Activated CD4-positive, alpha-beta T cell treated with anti-CD3 and anti-CD28 coated beads, Interleukin-2, amount 10 ng/mL, durations not matched to agents 7 days and 5 days (primary cell): Measurements from ENCODE around the gene ZNF180. TPM values are rescaled to one million over a fixed set of nuclear protein-coding genes. Genes with fewer than 3 reads are reported as not detected.
"Not testable (repeated sequence)": the region's sequence is repeated elsewhere in the genome, so short reads cannot be mapped to it uniquely, and the experiment has no call there.

Experiments used
- CTCF ChIA-PET: fragments of 350-600 bp; sonication (Branson Sonifier 250); formaldehyde crosslinking; loops from one replicate; lab custom pipeline; 2021; ENCODE audit warnings: antibody characterized with exemption; lab: Charles Lee
- POLR2A ChIA-PET: fragments of 350-600 bp; sonication (Branson Sonifier 250); formaldehyde crosslinking; loops from one replicate; lab custom pipeline; 2021; ENCODE audit warnings: antibody characterized with exemption; lab: Charles Lee
- DNase-seq: peaks from one replicate; pipeline ENCODE4 v3.0.0-alpha.2; 2020
- H3K27ac Mint-ChIP-seq: one replicate; pipeline ENCODE4 v1.8.0; 2021; ENCODE audit warnings: mild to moderate bottlenecking, moderate library complexity, mixed read lengths
- H3K27me3 Mint-ChIP-seq: one replicate; pipeline ENCODE4 v1.8.0; 2021; ENCODE audit warnings: mixed read lengths
- H3K36me3 Mint-ChIP-seq: one replicate; pipeline ENCODE4 v1.8.0; 2021; ENCODE audit warnings: low read depth, mixed read lengths
- H3K4me1 Mint-ChIP-seq: one replicate; pipeline ENCODE4 v1.8.0; 2021; ENCODE audit warnings: mixed read lengths
- H3K4me3 Mint-ChIP-seq: one replicate; pipeline ENCODE4 v1.8.0; 2021; ENCODE audit warnings: mild to moderate bottlenecking, moderate library complexity, mixed read lengths
- H3K9me3 Mint-ChIP-seq: one replicate; pipeline ENCODE4 v1.8.0; 2021; ENCODE audit warnings: mixed read lengths
- total RNA-seq, 2 experiments: library from RNA; stranded (reverse); gene quantifications; one replicate each; pipeline ENCODE4 v1.2.3, GENCODE V29; 2021

Gene ZNF180
- total RNA-seq, 2 experiments from 2014 or later, result 9.6 to 11.7 TPM

DNA sequence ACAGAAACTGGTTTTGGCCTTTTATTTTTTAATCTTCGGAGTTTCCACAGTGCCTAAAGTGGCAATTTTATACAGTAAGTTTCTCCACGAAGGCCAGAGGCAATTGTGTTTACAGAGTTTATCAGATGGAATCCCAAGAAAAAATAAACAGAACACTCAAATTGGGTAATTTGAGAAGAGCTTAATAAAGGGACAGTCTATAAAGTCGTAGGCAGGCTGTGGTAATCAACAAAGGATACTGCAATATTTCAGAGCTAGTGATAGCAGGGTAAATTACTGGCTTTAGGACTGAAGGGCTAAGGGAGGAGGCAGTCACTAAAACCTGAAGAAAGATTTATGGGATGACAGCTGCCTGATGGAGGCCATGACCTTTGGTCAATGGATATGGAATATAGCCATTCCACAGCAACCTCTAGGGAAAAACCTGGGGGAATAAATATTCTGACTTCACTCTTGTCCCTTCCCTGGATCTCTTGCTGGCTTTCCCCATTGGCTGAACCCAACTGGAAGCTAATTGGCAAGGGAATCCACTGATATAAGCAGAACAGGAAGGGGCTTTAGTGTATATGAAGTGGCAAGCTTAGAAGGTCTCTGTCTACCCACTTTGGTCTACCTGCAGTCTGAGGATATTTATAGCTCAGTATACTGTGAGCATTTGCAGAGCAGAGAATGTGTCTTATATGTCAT is 37.6 kb downstream of the ZNF180 start:
- DNase-seq, POLR2A ChIA-PET, H3K36me3 Mint-ChIP-seq, CTCF ChIA-PET, H3K27me3 Mint-ChIP-seq, H3K27ac Mint-ChIP-seq, H3K4me3 Mint-ChIP-seq, H3K4me1 Mint-ChIP-seq: not testable (repeated sequence)
- peaks cover 51% of the 10 kb centered on the region for H3K9me3 Mint-ChIP-seq

DNA sequence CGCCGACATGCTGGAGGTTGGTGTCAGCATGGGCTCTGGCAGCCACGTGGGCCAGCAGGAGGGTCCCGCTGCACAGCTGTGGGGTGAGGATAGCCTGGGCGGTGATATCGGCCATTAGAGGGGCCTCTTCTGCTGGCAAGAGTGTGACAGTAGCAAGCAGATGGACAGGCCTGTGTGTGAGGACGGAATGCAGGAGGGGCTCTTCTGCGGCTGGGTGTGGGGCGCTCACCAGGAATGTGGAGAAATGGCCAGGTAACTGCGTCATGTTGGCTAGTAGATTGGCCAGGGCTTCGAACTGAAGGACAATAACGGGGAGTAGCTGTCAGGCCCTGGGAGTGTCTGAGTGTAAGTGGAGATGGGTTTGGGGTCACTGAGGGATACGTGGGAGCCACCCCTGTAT is 44.3 kb downstream of the ZNF180 start:
- POLR2A ChIA-PET, H3K27me3 Mint-ChIP-seq, H3K36me3 Mint-ChIP-seq, H3K4me1 Mint-ChIP-seq, H3K4me3 Mint-ChIP-seq, DNase-seq, H3K27ac Mint-ChIP-seq, CTCF ChIA-PET: not testable (repeated sequence)
- H3K9me3 Mint-ChIP-seq, result peaks cover 50% of the 10 kb centered on the region

DNA sequence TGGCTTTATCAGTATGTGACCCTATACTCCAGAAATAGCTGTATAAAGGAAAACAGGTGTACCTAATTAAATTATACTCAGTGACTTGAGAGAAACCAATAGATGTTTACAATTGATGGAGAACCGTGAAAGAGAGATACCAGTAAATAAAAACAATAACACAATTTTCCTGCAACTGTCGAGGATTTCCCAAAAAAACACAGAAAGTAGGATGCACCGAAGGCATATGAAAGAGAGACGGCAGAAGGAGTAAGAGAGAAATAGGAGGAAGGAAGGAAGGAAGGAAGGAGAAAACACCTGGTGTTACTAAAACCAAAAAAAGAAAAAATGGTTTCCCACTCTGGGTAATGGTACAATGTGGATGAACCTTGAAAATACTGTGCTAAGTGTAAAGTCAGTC is 45.2 kb downstream of the ZNF180 start:
- Mint-ChIP-seq H3K36me3 (no peaks in the 10 kb centered on the region), H3K9me3 (peaks cover 53% of the 10 kb centered on the region), H3K4me1 (no peaks in the 10 kb centered on the region), H3K27me3 (no peaks in the 10 kb centered on the region), H3K27ac (no peak overlapping the region), H3K4me3 (no peak overlapping the region)
- DNase-seq, result no peak
- ChIA-PET POLR2A (no interaction called here), CTCF (no interaction called here)

DNA sequence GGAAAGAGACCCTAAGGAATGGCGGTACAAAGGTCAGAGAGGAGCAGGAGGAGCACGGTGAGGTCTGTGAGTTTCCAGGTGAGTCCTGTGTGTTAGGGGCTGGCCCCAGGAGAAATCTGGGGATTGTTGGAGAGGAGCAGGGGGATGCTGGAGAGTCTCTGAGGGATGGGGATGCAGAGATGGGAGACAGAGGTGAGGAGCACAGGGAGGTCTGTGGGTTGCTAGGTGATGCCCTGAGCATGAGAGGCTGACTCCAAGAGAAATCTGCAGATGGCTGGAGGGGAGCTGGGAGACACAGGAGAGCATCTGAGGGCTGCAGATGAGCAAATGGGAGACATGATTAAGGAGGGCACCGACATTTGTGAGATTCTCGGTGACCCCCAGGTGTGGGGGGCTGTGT is 48.0 kb downstream of the ZNF180 start:
- POLR2A ChIA-PET, result no interaction called here
- Mint-ChIP-seq H3K27ac (no peak overlapping the region), H3K9me3 (peaks cover 59% of the 10 kb centered on the region), H3K36me3 (peaks cover 14% of the 10 kb centered on the region), H3K4me3 (no peak overlapping the region), H3K4me1 (peaks cover 12% of the 10 kb centered on the region), H3K27me3 (no peaks in the 10 kb centered on the region)
- no peak for DNase-seq
- CTCF ChIA-PET, result interaction anchor here (1.4 kb wide), 1 partner anchor 109 kb away, joined by 3 read pairs; no protein-coding TSS in a partner anchor

DNA sequence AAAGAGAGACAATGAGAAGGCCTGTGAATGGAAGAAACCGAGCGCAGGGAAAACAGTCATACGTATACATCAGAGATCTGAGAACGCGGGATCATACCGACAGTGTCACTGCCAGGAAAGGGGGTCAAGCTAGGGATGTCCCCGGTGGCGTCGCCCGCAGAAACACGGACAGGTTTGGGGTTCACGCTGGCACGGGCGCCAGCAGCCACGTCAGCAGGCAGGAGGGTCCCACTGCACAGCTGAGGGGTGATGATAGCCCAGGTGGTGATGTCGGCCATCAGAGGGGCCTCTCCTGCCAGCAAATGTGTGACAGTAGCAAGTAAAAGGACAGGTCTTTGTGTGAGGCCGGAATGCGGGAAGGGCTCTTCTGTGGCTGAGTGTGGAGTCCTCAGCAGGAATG is 48.6 kb downstream of the ZNF180 start:
- Mint-ChIP-seq H3K27ac (no peak overlapping the region), H3K36me3 (peaks cover 17% of the 10 kb centered on the region), H3K27me3 (no peaks in the 10 kb centered on the region), H3K4me1 (peaks cover 12% of the 10 kb centered on the region), H3K9me3 (peaks cover 64% of the 10 kb centered on the region), H3K4me3 (no peak overlapping the region)
- CTCF ChIA-PET, result no interaction called here
- POLR2A ChIA-PET, result no interaction called here
- no peak for DNase-seq

DNA sequence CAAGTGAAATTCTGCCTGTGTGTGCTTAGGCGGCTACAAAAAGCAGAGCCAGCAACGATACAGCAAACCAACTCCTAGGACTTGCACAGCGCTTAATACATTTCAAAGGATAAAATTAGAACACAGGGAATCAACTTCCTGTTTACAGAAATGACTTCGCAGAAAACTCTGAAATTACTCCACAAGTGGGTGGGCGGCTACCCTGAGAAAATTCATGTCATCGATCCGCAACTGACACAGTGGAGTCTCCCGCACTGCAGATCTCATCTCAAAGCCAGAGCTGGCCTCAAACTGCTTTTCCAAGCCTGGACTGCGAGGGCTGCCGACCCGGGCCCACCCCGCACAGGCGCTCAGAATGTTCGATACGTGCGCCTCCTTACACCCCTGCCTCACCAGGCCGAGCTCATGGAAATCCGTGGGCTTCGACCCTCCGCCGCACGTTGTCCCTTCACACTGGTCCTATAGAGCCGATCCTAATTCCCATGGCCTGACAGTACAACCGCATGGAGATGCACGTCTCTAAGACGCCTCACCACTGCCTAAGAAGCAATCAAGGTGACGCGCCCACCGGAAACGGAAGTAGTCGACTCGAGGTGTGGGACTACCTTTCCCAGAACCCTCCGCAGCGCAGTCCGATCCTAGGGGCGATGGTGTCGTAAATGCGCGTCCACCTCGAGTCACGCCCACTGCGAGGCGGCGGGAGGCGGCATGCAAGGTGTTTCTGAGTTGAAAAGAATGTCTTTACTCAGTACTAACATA is 52.2 kb downstream of the ZNF180 start, which contains the start of gene ZNF229:
Gene ZNF229, minus strand, starts transcription at position 557 of the 759 bp plus-strand sequence. CDS start 5,625 bp downstream, outside the sequence.
- Mint-ChIP-seq H3K27ac (peak within 1 kb of the TSS; percentile 89), H3K4me3 (peak within 1 kb of the TSS; percentile 83), H3K4me1 (peaks cover 12% of the 10 kb centered on the region), H3K9me3 (peaks cover 66% of the 10 kb centered on the region), H3K36me3 (peaks cover 26% of the 10 kb centered on the region), H3K27me3 (no peaks in the 10 kb centered on the region)
- ChIA-PET CTCF (no interaction called here), POLR2A (no interaction called here)
- peak; percentile 86 for DNase-seq

DNA sequence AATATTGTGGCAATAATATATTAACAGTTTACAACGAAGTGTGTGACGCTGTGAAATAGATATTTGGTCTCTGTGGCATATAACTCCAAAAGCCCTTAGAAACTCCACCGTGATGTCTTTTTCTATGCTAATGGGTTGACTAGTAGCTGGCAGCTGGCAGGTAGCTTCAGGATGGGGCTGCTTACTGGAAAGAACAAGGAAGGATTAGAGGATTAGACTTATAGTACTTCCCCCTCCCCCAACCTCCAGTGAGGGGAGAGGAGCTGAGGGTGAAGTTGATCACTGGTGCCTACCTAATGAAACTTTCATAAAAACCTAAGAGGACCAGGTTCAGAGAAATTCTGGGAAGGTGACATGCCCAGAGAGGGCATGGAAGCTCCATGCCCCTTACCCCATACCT is 61.9 kb downstream of the ZNF180 start:
- H3K9me3 Mint-ChIP-seq, result peaks cover 38% of the 10 kb centered on the region

DNA sequence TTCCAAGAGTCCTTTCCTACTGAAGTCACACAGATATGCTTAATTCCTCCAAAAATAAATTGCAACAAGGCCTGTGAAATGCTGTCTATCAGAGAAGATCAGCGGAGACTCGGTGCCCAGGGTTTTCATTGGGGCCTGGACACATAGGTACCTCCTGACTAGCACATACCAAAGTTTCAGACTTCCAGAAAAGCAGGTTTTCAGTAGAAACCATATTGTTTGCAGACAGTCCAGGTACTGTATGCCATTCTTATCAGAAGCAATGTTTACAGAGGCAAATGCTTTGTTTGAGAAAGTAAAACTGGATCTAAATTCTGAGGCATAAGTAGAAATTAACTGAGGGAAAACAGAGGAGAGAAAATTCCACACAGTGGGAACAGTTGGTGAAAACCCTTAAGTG is 64.9 kb downstream of the ZNF180 start:
- Mint-ChIP-seq H3K27me3 (no peaks in the 10 kb centered on the region), H3K27ac (no peak overlapping the region), H3K4me3 (no peak overlapping the region), H3K9me3 (peaks cover 47% of the 10 kb centered on the region), H3K36me3 (peaks cover 4% of the 10 kb centered on the region), H3K4me1 (no peaks in the 10 kb centered on the region)
- POLR2A ChIA-PET, result no interaction called here
- no peak for DNase-seq
- CTCF ChIA-PET, result no interaction called here

More for the DNA sequence above, 61.9 kb downstream of the ZNF180 start:
- DNase-seq, result no peak
- Mint-ChIP-seq H3K4me1 (no peaks in the 10 kb centered on the region), H3K27ac (no peak overlapping the region), H3K4me3 (no peak overlapping the region), H3K27me3 (no peaks in the 10 kb centered on the region), H3K36me3 (peaks cover 11% of the 10 kb centered on the region)
- POLR2A ChIA-PET, result no interaction called here
- CTCF ChIA-PET, result interaction anchor here (0.6 kb wide), 1 partner anchor 169 kb away, joined by 3 read pairs; no protein-coding TSS in a partner anchor

DNA sequence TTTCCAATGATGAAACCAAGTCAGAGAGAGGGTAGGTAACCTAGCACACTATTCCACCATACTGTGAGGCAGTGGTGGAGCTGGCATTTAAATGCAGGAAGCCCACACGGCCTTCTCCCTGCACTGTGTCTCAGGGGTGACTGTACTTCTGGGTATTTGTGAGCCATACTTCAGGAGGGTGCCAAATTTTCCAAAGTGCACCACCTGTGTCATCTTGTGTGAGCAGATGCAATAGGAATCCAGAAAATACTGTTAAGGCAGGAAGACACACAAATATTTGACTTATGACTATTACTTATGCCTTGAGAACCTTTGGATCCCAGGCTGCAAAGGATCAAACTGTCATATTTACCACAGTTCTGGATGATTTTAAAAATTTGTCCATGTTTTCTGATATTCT is 69.4 kb downstream of the ZNF180 start:
- CTCF ChIA-PET, result no interaction called here
- H3K36me3 Mint-ChIP-seq, result peaks cover 8% of the 10 kb centered on the region
- H3K9me3 Mint-ChIP-seq, result peaks cover 64% of the 10 kb centered on the region
- no peaks in the 10 kb centered on the region for H3K4me1 Mint-ChIP-seq
- no peak overlapping the region for H3K27ac Mint-ChIP-seq
- POLR2A ChIA-PET, result no interaction called here
- no peak for DNase-seq
- H3K27me3 Mint-ChIP-seq, result no peaks in the 10 kb centered on the region
- no peak overlapping the region for H3K4me3 Mint-ChIP-seq

Other genes with a start within 250 kb of the ZNF180 start
- gene ZNF233, start 240.6 kb downstream of the ZNF180 start, total RNA-seq, result under 1 TPM; 0.69 to 0.85 TPM
- gene ZNF235, start 195.5 kb downstream of the ZNF180 start, total RNA-seq, result 1 to 10 TPM; 4.9 to 5.5 TPM
- not detected for gene ZNF112, start 143.8 kb downstream of the ZNF180 start, total RNA-seq
- gene ZNF285, start 98.9 kb downstream of the ZNF180 start, total RNA-seq, result 1 to 10 TPM; 1.4 to 2.2 TPM
- under 1 TPM; 0.60 to 0.77 TPM for gene ZNF229, start 52.0 kb downstream of the ZNF180 start, total RNA-seq
- gene CEACAM20, start 29.2 kb upstream of the ZNF180 start, total RNA-seq, result not detected
- not detected for gene IGSF23, start 113.0 kb upstream of the ZNF180 start, total RNA-seq
- 1 to 10 TPM; 1.9 TPM for gene PVR, start 143.4 kb upstream of the ZNF180 start, total RNA-seq
- under 1 TPM in 1 of 2 experiments, not detected in 1; 0.23 TPM for gene CEACAM19, start 171.0 kb upstream of the ZNF180 start, total RNA-seq
- gene CEACAM16, start 198.6 kb upstream of the ZNF180 start, total RNA-seq, result not detected
- 10 to 100 TPM; 38.7 to 40.2 TPM for gene BCL3, start 248.2 kb upstream of the ZNF180 start, total RNA-seq